ENCODE results near the gene EFNA5.

Gene EFNA5

GRCh38 chr5:107673039-107673367 lies 2.3 kb upstream of the EFNA5 start:
- no peak for DNase-seq (ENCODE audit: extremely low read depth in 1 of 2, low read depth in 1 of 2)

- DNase-seq (ENCODE audit: extremely low read depth in 1 of 2, low read depth in 1 of 2) = no peak
Observed at GRCh38 chr5:107672211-107673038, 1.7 kb upstream of the EFNA5 start.

- DNase-seq (ENCODE audit: extremely low read depth in 1 of 2, low read depth in 1 of 2) = no peak
Observed at GRCh38 chr5:107671742-107672210, 1.0 kb upstream of the EFNA5 start.

- no peak for DNase-seq (ENCODE audit: extremely low read depth in 1 of 2, low read depth in 1 of 2)
Observed at GRCh38 chr5:107670087-107670931, 428 bp downstream of the EFNA5 start.

GRCh38 chr5:107669096-107670031 lies 1.4 kb downstream of the EFNA5 start:
- no peak for DNase-seq (ENCODE audit: extremely low read depth in 1 of 2, low read depth in 1 of 2)

GRCh38 chr5:107668154-107669095 lies 2.3 kb downstream of the EFNA5 start:
- DNase-seq (ENCODE audit: extremely low read depth in 1 of 2, low read depth in 1 of 2) = no peak

GRCh38 chr5:107666051-107666655 lies 4.6 kb downstream of the EFNA5 start:
- no peak for DNase-seq (ENCODE audit: extremely low read depth in 1 of 2, low read depth in 1 of 2)

- DNase-seq (ENCODE audit: extremely low read depth in 1 of 2, low read depth in 1 of 2) = no peak
Observed at GRCh38 chr5:107665036-107665570, 5.6 kb downstream of the EFNA5 start.

- DNase-seq (ENCODE audit: extremely low read depth in 1 of 2, low read depth in 1 of 2) = no peak
Observed at GRCh38 chr5:107663697-107664096, 7.0 kb downstream of the EFNA5 start.

GRCh38 chr5:107661650-107662044 lies 9.1 kb downstream of the EFNA5 start:
- no peak for DNase-seq (ENCODE audit: extremely low read depth in 1 of 2, low read depth in 1 of 2)

- DNase-seq (ENCODE audit: extremely low read depth in 1 of 2, low read depth in 1 of 2) = no peak
Observed at GRCh38 chr5:107661038-107661649, 9.6 kb downstream of the EFNA5 start.

GRCh38 chr5:107658528-107658927 lies 12.2 kb downstream of the EFNA5 start:
- DNase-seq (ENCODE audit: extremely low read depth in 1 of 2, low read depth in 1 of 2) = no peak

GRCh38 chr5:107655831-107656230 lies 14.9 kb downstream of the EFNA5 start:
- DNase-seq (ENCODE audit: extremely low read depth in 1 of 2, low read depth in 1 of 2) = no peak

- no peak for DNase-seq (ENCODE audit: extremely low read depth in 1 of 2, low read depth in 1 of 2)
Observed at GRCh38 chr5:107654827-107655226, 15.9 kb downstream of the EFNA5 start.

- no peak for DNase-seq (ENCODE audit: extremely low read depth in 1 of 2, low read depth in 1 of 2)
Observed at GRCh38 chr5:107653685-107654084, 17.1 kb downstream of the EFNA5 start.

GRCh38 chr5:107652839-107653607 lies 17.7 kb downstream of the EFNA5 start:
- no peak for DNase-seq (ENCODE audit: extremely low read depth in 1 of 2, low read depth in 1 of 2)

- DNase-seq (ENCODE audit: extremely low read depth in 1 of 2, low read depth in 1 of 2) = no peak
Observed at GRCh38 chr5:107652408-107652807, 18.3 kb downstream of the EFNA5 start.

- no peak for DNase-seq (ENCODE audit: extremely low read depth in 1 of 2, low read depth in 1 of 2)
Observed at GRCh38 chr5:107651325-107651724, 19.4 kb downstream of the EFNA5 start.
